Smooth muscle cell (in vitro differentiated cells): ENCODE measurements around the gene CDH13. TPM values are rescaled to one million over a fixed set of nuclear protein-coding genes. Genes with fewer than 3 reads are reported as not detected.

Experiments used
- DNase-seq: peaks from one replicate; lab custom pipeline; 2025; ENCODE audit not compliant: unreplicated experiment; lab: John Stamatoyannopoulos, UW
- H2AFZ ChIP-seq: fragments of 200-600 bp; sonication (generic); 2 replicates; pipeline ENCODE4 v1.6.0; 2016; ENCODE audit warnings: antibody characterized with exemption, low read depth, mild to moderate bottlenecking
- H3F3A ChIP-seq: fragments of 200-600 bp; sonication (generic); 2 replicates; pipeline ENCODE4 v1.6.0; 2017; ENCODE audit warnings: antibody characterized with exemption, low read depth
- H3K27ac ChIP-seq: fragments of 200-600 bp; sonication (generic); 2 replicates; pipeline ENCODE4 v1.5.1; 2016; ENCODE audit warnings: low read depth, mild to moderate bottlenecking
- H3K27me3 ChIP-seq: fragments of 200-600 bp; sonication (generic); 2 replicates; pipeline ENCODE4 v1.6.1; 2016; ENCODE audit warnings: low read depth, mild to moderate bottlenecking
- H3K36me3 ChIP-seq: fragments of 200-600 bp; sonication (generic); 2 replicates; pipeline ENCODE4 v1.5.1; 2016; ENCODE audit warnings: low read depth
- H3K4me1 ChIP-seq: fragments of 200-600 bp; sonication (generic); 2 replicates; pipeline ENCODE4 v1.5.1; 2016; ENCODE audit warnings: low read depth
- H3K4me2 ChIP-seq: fragments of 200-600 bp; sonication (generic); 2 replicates; pipeline ENCODE4 v1.6.0; 2016; ENCODE audit warnings: mild to moderate bottlenecking
- H3K4me3 ChIP-seq: fragments of 200-600 bp; sonication (generic); 2 replicates; pipeline ENCODE4 v1.5.1; 2016; ENCODE audit warnings: mild to moderate bottlenecking
- H3K79me2 ChIP-seq: fragments of 200-600 bp; sonication (generic); 2 replicates; pipeline ENCODE4 v1.6.0; 2016; ENCODE audit warnings: low read depth, mild to moderate bottlenecking
- H3K9ac ChIP-seq: fragments of 200-600 bp; sonication (generic); 2 replicates; pipeline ENCODE4 v1.6.0; 2016; ENCODE audit warnings: low read depth
- H3K9me3 ChIP-seq: fragments of 200-600 bp; sonication (generic); replicated peaks from 2 replicates; pipeline ENCODE4 v1.5.1; 2016; ENCODE audit warnings: low read depth
- H4K20me1 ChIP-seq: fragments of 200-600 bp; sonication (generic); 2 replicates; pipeline ENCODE4 v1.6.0; 2016; ENCODE audit warnings: low read depth
- CTCF ChIP-seq: fragments of 200-600 bp; sonication (generic); IDR thresholded peaks from 2 replicates; pipeline ENCODE4 v1.5.1; 2017; ENCODE audit warnings: borderline replicate concordance, mild to moderate bottlenecking, antibody characterized with exemption; ENCODE audit not compliant: insufficient read depth, poor library complexity, severe bottlenecking
- WGBS: methylation state at CpG from one replicate; pipeline ENCODE4 v1.1.7; 2016; ENCODE audit warnings: low lambda C conversion rate; 5-methylcytosine and 5-hydroxymethylcytosine counted together
- polyA plus RNA-seq: library from polyadenylated mRNA; unstranded; fragments of >200 nt; fragmentation: Nextera tagmentation; extraction: Ambion mirVana; gene quantifications from 2 replicates; pipeline ENCODE4 v1.2.1, GENCODE V29; 2016
- total RNA-seq: library from RNA; depleted of rRNA; stranded (reverse); fragments of >200 nt; gene quantifications from 2 replicates; pipeline ENCODE4 v1.2.3, GENCODE V29; 2014

Gene CDH13
- total and polyA plus RNA-seq, 2 experiments from 2014 or later: 12.1 to 32.2 TPM

- Histone ChIP-seq H3K4me2 (no peak overlapping the region), H3F3A (no peaks in the 10 kb centered on the region), H4K20me1 (no peaks in the 10 kb centered on the region), H3K79me2 (no peaks in the 10 kb centered on the region), H3K9me3 (no peaks in the 10 kb centered on the region), H3K27ac (no peak overlapping the region), H2AFZ (no peak overlapping the region), H3K36me3 (no peaks in the 10 kb centered on the region), H3K9ac (no peak overlapping the region), H3K27me3 (no peaks in the 10 kb centered on the region), H3K4me3 (no peak overlapping the region), H3K4me1 (no peaks in the 10 kb centered on the region)
- DNase-seq: no peak
- 98% methylated on average over 2 of the region's 2 CpGs for WGBS
- TF ChIP-seq CTCF: no peak
Observed at GRCh38 chr16:83037102-83037501, 410.3 kb downstream of the CDH13 start.

DNA sequence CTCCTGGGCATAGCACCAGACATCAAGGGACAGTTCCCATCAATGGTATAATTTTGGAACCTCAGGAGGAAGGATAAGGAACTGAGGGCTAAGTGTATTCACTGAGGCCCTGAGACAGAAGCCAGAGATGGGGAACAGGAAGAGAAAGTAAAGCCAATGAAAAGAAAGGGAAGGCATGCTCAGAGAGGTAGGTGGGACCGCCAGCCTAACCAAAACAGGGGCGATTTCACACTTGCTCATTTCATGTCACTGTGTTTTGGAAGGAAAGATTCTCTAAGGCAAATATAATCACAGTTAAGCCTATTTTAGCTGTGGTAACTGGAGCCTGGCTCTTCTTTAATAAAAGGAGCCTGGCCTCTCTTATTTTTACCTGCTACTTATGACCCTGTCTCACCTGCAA is 411.1 kb downstream of the CDH13 start:
- no peaks in the 10 kb centered on the region for H3F3A ChIP-seq

GRCh38 chr16:83040174-83040573 is 413.4 kb downstream of the CDH13 start:
- TF ChIP-seq CTCF: no peak
- H3K27me3 ChIP-seq: no peaks in the 10 kb centered on the region
- no peak for DNase-seq
- H3K4me2 ChIP-seq: no peak overlapping the region
- H2AFZ ChIP-seq: no peak overlapping the region
- WGBS: 83% methylated on average over 4 of the region's 4 CpGs
- H3K9me3 ChIP-seq: no peaks in the 10 kb centered on the region
- H3K79me2 ChIP-seq: no peaks in the 10 kb centered on the region
- H3K4me1 ChIP-seq: no peaks in the 10 kb centered on the region
- H3K36me3 ChIP-seq: no peaks in the 10 kb centered on the region
- H3F3A ChIP-seq: no peaks in the 10 kb centered on the region
- H3K4me3 ChIP-seq: no peak overlapping the region
- H3K9ac ChIP-seq: no peak overlapping the region
- no peak overlapping the region for H3K27ac ChIP-seq
- no peaks in the 10 kb centered on the region for H4K20me1 ChIP-seq

More for the DNA sequence above, 411.1 kb downstream of the CDH13 start:
- Histone ChIP-seq H3K9ac (no peak overlapping the region), H3K27ac (no peak overlapping the region), H3K4me1 (no peaks in the 10 kb centered on the region), H4K20me1 (no peaks in the 10 kb centered on the region), H3K9me3 (no peaks in the 10 kb centered on the region), H3K27me3 (no peaks in the 10 kb centered on the region), H3K4me3 (no peak overlapping the region), H2AFZ (no peak overlapping the region), H3K4me2 (no peak overlapping the region), H3K36me3 (no peaks in the 10 kb centered on the region), H3K79me2 (no peaks in the 10 kb centered on the region)
- 79% methylated on average over 2 of the region's 2 CpGs for WGBS
- TF ChIP-seq CTCF: no peak
- DNase-seq: no peak

- no peak overlapping the region for H3K9ac ChIP-seq
- no peak overlapping the region for H3K4me2 ChIP-seq
- H3K9me3 ChIP-seq: no peaks in the 10 kb centered on the region
- H3K36me3 ChIP-seq: no peaks in the 10 kb centered on the region
- WGBS: 85% methylated on average over 10 of the region's 10 CpGs
- no peaks in the 10 kb centered on the region for H4K20me1 ChIP-seq
- no peak overlapping the region for H3K27ac ChIP-seq
- H3F3A ChIP-seq: no peaks in the 10 kb centered on the region
- H3K27me3 ChIP-seq: no peaks in the 10 kb centered on the region
- no peaks in the 10 kb centered on the region for H3K79me2 ChIP-seq
- no peak for DNase-seq
- H2AFZ ChIP-seq: no peak overlapping the region
- no peak overlapping the region for H3K4me3 ChIP-seq
- TF ChIP-seq CTCF: no peak
- H3K4me1 ChIP-seq: no peaks in the 10 kb centered on the region
Observed at GRCh38 chr16:83044589-83044988, 417.8 kb downstream of the CDH13 start.
